Fibroblast of peridontal ligament (primary cell): ENCODE data around the gene UGT1A1.

ENCODE experiments used
- DNase-seq: peaks from one replicate; pipeline ENCODE4 v3.0.0-alpha.2; 2010; ENCODE audit errors: extremely low read depth

The UGT1A1 gene

DNA sequence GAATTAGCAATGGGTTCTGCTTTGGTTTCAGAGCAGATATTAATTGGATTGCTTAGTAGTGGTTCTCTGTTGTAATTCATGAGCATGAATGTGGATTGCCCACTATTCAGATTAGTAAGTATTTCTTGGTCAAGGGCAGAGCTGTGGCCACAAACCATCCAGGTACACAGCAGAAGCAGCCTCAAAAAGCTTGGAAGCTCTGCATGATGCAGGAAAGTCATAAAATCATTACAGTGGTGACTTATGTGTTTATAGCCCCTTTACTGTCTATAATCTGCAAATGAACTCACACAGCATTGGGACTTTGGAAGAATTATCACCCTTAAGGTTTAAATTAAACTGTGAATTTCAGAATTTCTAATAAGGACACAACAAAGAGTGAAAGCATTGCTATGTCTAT, 1.9 kb upstream of the UGT1A1 start:
- no peak for DNase-seq

- DNase-seq: no peak
These were observed 1.2 kb upstream of the UGT1A1 start for GRCh38 chr2:233758849-233759248.

DNA sequence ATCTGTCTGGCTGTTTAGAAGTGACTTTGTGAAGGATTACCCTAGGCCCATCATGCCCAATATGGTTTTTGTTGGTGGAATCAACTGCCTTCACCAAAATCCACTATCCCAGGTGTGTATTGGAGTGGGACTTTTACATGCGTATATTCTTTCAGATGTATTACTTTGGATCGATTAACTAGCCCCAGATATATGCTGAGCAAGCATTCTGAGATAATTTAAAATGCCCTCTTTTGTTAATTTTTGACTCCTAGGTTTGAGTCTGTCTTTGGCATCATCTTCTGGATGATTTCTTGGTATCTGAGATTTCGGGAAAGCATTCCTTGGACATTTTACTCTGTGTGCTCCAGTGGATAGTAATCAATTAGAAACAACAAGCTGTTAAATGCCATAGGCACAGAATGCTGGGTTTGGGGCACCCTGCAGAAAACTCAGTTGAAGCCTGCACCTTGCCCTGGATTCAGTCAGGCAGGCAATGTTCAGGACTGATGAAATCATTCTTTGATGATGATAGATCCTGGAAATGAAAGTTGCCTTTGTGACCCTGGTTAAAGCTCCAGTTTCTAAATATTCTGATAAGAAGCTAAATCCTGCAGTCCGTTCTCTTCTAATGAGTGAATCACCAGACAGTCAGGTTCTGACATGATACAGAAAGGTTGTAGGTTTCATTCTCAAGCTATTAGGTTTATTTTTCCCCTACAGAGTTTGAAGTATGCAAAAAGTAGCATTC, 1.1 kb downstream of the UGT1A1 start:
- DNase-seq: peak; percentile 17

GRCh38 chr2:233764264-233764663, 4.2 kb downstream of the UGT1A1 start:
- DNase-seq: peak; percentile 73

DNA sequence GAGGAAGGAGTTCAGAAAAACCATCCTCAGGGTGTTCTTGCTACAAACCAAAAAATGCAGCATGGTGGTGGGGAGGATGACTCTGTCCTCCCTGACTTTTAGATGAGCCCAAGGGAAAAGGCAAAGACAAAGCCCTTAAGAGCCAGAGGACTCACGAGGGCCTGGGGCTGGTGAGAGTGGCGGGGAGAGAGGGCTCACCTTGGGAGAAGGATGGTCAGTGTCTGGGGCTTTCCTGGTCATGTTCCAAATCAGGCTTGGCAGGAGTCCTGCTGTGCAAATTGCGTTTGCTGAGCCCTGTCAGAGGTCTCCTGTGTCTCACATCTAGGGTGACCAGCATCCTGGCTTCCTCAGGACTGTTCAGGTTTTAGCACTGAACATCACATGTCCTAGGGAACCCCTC, 4.7 kb downstream of the UGT1A1 start:
- no peak for DNase-seq

DNA sequence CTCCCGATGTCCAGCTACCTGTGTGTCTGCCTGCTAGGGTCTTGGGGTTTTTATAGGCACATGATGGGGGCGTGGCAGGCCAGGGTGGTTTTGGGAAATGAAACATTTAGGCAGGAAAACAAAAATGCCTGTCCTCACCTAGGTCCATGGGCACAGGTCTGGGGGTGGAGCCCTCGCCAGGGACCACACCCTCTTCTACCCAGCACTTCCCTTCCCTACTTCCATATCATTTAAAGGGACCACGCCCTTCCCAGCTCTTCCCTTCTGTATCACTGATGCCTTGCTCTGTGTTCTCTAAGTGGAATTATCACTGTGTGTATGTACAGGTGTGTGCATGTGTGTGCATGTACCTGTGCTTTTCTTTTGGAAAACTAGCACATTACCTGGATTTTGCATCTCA, 6.3 kb downstream of the UGT1A1 start:
- DNase-seq: no peak

DNA sequence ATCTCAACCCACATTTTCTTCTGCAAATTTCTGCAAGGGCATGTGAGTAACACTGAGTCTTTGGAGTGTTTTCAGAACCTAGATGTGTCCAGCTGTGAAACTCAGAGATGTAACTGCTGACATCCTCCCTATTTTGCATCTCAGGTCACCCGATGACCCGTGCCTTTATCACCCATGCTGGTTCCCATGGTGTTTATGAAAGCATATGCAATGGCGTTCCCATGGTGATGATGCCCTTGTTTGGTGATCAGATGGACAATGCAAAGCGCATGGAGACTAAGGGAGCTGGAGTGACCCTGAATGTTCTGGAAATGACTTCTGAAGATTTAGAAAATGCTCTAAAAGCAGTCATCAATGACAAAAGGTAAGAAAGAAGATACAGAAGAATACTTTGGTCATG, 8.0 kb downstream of the UGT1A1 start:
- DNase-seq: no peak

GRCh38 chr2:233769260-233769659, 9.2 kb downstream of the UGT1A1 start:
- DNase-seq: no peak

DNA sequence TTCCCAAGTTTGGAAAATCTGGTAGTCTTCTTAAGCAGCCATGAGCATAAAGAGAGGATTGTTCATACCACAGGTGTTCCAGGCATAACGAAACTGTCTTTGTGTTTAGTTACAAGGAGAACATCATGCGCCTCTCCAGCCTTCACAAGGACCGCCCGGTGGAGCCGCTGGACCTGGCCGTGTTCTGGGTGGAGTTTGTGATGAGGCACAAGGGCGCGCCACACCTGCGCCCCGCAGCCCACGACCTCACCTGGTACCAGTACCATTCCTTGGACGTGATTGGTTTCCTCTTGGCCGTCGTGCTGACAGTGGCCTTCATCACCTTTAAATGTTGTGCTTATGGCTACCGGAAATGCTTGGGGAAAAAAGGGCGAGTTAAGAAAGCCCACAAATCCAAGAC, 12.1 kb downstream of the UGT1A1 start:
- no peak for DNase-seq

- no peak for DNase-seq
These were observed 12.5 kb downstream of the UGT1A1 start for GRCh38 chr2:233772583-233772982.

GRCh38 chr2:233773854-233774253, 13.8 kb downstream of the UGT1A1 start:
- DNase-seq: no peak

DNA sequence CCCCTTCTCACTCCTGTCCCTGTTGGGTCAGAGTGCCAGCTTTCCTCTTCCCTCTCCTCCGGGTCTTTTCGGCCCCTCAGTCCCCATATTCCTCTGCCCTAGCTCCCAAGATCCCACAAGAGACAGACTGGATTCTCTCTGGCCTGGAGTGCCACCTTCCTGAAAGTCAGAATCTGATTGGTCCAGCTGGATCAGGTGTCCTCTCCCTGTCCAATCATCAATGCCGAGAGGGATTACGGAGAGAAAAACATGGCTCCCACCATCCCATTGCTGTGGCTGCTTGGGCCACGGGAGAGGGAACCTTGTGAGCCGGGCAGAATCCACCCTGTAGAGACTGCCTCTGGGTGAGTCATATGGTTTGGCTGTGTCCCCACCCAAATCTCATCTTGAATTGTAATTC, 15.3 kb downstream of the UGT1A1 start:
- DNase-seq: no peak

GRCh38 chr2:233778030-233778429, 18.0 kb downstream of the UGT1A1 start, which contains the start of gene MROH2A:
MROH2A (plus strand) TSS chr2:233778330; CDS start chr2:233779359, 1,029 bp downstream.
- no peak for DNase-seq

DNA sequence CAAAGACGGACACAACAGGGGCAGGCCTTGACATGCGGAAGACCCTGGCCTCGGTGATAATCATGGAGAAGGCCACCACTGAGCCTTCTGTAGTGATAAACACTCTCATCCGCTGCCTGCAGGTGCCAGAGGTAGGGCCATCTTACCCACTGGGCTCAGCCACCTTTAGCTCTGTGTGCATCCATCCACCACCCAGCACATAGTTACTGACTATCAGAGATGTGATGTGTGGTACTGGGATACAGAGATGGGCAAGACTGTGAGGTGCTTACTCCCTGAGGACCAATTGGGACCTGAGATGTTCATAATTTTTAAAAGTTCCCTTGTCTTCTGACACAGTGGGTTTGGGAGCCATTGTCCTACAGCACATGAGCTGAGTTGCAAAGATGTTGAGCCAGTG, 19.7 kb downstream of the UGT1A1 start:
- no peak for DNase-seq

DNA sequence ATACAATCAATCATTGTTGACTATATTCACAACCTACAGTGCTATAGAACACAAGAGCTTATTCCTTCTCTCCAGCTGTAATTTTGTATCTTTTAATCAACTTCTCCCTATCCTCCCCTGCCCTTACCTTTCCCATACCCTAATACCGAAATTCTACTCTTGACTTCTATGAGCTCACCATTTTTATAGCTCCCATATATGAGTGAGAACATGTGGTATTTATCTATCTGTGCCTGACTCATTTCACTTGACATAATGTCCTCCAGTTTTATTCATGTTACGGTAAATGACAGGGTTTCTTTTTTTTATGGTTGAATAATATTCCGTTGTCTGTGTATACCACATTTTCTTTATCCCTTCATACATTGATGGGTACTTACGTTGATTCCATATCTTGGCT, 20.7 kb downstream of the UGT1A1 start:
- no peak for DNase-seq

DNA sequence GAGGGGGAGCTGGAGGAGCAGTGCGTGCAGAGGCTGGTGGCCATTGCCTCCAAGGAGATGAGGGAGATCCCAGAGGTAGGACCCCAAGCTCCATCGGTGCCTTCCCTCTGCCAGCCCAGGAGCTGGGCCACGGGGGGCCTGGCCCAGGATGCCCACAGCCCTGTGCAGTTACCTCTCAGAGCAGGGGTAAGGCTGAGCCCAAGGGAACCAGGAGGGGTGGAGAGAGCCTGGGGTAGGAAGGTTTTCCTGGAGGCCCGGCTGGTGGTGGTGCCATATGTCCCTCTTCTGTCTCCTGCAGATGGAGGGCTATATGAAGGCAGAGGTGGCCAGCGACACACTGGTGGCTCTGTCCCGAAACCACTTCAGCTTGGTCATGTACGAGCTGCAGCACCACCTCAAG, 29.5 kb downstream of the UGT1A1 start:
- DNase-seq: no peak

DNA sequence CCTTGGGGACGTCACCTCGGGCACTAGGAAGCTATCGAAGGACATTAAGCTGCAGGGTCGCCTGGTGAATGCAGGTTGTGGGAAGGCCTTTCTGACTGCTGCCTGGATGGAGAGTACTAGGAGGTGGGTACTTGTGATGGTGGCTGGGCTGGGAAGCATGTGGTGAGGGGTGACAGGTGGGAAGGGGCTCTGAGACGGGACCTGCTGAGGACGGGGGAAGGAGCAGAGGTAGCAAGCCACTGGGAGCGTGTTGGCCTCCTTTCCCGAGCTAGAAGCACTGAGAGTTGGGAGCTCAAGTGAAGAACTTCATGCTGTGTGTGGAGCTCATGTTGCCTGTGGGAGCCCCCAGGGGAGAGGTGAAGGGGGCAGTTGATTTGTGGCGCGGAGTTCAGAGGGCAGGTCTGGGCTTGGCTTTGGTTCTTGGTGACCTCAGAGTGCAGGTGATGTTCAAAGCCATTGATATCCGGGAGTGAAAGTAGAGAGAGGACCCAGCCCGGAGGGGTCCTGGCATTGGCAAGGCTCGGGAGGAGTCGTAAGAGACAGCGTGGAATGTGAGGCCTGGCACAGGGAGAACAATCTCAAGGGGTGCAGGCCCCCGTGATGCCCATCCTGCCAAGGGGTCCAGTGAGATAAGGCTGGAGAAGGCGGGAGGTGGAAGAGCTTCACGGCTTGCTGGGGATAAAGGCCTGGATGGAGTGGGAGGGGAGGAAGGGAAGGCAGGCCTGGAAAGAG, 31.2 kb downstream of the UGT1A1 start:
- DNase-seq: no peak

- no peak for DNase-seq
These were observed 31.8 kb downstream of the UGT1A1 start for GRCh38 chr2:233791883-233792329.

- no peak for DNase-seq
These were observed 32.6 kb downstream of the UGT1A1 start for GRCh38 chr2:233792720-233793119.

GRCh38 chr2:233793465-233794127, 33.5 kb downstream of the UGT1A1 start:
- DNase-seq: no peak

DNA sequence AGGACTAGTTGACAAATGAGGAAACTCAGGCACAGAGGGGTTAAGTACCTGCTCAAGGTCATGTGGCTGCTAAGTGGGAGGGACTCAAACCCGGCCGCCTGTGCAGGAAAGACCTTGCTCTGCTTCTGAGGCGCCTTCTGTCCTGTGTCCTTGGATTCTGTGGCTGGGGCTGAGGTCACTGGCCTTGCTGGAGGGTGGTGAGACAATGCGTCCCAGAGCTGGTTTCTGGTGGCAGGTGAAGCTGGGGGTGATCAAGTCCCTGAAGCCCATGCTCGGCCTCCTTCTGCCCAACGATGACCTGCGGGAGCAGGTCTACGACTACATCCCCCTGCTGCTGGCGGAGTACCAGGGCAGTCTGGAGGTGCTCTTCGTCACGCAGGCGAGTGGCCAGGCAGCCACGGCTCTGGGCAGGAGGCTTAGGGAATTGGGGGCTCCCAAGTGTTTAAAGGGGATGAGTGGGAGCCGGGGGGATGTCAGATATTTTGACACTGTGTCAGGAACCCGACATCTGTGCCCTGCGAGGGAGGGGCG, 34.1 kb downstream of the UGT1A1 start:
- DNase-seq: no peak

DNA sequence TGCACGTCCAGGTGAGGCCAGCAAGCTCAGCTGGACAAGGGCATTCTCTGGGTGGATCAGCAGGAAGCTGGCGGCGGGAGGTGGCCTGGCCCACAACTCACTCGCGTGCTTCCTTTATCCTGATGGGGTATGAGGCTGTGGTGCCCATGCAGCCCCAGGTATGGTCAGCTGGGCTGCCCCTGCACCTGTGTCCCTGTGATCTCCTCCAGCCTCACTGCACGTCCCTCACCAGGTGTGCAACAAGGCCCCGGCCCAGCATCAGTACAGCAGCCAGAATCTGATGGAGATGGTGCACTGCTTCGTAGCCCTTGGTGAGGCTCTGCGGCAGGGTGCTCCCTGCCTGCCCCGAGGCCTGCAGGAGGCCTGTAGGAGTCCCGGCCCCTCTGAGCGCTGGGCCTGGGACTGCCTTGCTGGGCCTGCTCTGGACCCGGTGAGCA, 35.7 kb downstream of the UGT1A1 start:
- no peak for DNase-seq
